Aortic smooth muscle cell (primary cell): ENCODE results near the gene EFNB2. TPM values are rescaled to one million over a fixed set of nuclear protein-coding genes. Genes with fewer than 3 reads are reported as not detected.

Experiments used
- total RNA-seq: library from RNA; depleted of rRNA; stranded (reverse); fragments of >200 nt; gene quantifications from 2 replicates; pipeline ENCODE4 v1.2.3, GENCODE V29; 2014

Gene EFNB2
- 8.2 and 13.1 TPM in 2 replicates for total RNA-seq

DNA sequence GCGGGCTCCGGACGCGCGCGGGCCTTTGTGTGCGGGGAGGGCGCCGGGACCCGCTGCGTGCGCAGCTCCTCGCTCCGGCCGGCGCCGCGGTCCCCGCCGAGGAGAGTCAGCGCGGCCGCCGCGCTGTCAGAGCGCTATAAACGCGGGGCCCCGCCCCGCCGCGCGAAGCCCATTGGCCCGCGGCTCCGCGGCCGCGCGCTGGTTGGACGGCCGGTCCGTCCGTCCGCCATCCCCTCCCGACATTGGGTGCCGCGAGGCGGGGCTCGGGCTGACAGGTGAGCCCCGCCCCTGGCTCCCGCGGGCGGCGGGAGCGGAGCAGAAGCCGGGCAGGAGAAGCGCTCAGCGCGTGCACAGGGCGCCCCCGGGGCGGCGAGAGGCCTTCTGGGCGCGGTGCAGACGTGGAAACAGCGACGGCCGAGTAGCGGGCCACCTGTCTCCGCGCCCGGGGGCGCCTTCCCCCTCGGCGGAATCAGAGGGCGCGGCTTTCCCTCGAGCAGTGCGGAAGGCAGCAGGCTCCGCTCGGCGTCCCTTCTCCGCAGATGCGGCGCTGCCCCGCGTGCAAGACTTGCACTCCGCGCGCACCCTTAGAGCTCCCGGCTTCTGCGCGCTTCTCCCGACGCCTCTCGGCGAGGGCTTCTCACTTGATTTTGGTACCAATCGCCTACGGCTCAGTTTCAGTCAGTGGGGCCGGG lies at the start of gene EFNB2:
TSS of gene EFNB2 (minus strand) at position 111 of the 692 bp plus-strand sequence. CDS start 698 bp downstream, outside the sequence.

DNA sequence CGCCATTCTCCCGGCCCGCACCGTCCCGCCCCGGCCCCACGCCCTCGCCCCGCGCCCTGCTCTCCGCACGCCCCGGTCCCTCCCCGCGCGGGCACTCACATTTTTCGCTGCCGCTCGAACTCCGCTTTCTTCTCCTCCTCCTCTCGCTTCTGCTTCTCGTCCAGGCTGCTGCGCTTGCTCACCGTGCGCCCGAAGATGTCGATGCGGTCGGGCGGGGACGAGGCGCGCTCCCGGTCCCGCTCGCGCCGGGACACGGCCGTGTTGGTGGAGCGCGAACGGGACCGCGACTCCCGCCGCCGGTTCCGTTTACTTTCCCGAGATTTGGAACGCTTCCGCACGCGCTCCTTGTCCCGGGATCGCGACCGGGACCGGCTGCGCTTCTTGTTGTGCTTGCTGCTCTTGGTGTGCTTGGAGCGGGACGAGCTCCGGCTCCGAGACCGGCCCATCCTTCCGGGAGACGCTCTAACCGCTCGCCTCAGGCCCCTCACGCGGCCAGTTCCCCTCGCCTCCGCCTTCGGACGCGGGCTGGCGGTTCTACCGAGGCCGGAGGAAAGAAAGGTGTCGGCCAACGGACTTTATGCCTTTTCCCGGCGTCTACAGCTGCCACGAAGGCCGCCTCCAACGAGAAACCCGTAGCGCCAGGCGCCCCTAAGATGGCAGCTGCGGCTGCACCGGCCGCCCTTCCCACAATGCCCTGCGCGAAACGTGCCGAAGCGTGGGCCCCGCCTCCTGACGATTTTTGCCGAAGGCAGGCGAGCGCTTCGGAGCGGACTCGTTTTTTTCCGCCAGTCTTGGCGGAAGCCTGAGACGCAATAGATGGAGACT lies 32.2 kb upstream of the EFNB2 start, which contains the start of gene ARGLU1:
TSS of gene ARGLU1 (minus strand) at position 664 of the 825 bp plus-strand sequence. CDS start at position 446, 218 bp downstream.

Other genes with a start within 250 kb of the EFNB2 start
- 43.3 and 46.1 TPM in 2 replicates for gene ARGLU1, start 32.5 kb upstream of the EFNB2 start, total RNA-seq